ENCODE measurements around the gene HJURP. TPM values are rescaled to one million over a fixed set of nuclear protein-coding genes. Genes with fewer than 3 reads are reported as not detected.

Gene HJURP
- total and polyA plus RNA-seq, 9 of the 15 experiments (the other 6 are each of a cell fraction or from before 2014, with no cell fraction given): 13.8 to 102 (median 28.3) TPM

- TF ChIP-seq TAL1 (IDR thresholded peaks at IDR 0.05) (no peak), TOE1 (IDR thresholded peaks at IDR 0.05; ENCODE audit: borderline replicate concordance) (no peak; the same call in 1 of the 2 replicates), TOE1 (CRISPR knock-in tag; IDR thresholded peaks at IDR 0.05; ENCODE audit: borderline replicate concordance, low read depth) (no peak), ZNF175 (CRISPR knock-in tag; IDR thresholded peaks at IDR 0.05; ENCODE audit: low read depth) (no peak), CREB3 (tag; conservative IDR thresholded peaks at IDR 0.05; ENCODE audit: low read depth) (peak; percentile 56; the same call in 1 of the 2 replicates), POLR2H (tag; IDR thresholded peaks at IDR 0.05; ENCODE audit: low read depth) (peak; percentile 61; the same call in 1 of the 2 replicates), ID3 (CRISPR knock-in tag; IDR thresholded peaks at IDR 0.05) (no peak), ID3 (tag; IDR thresholded peaks at IDR 0.05) (no peak), SMAD4 (CRISPR knock-in tag; conservative IDR thresholded peaks at IDR 0.05) (no peak), POLR3A (IDR thresholded peaks at IDR 0.05; ENCODE audit: borderline replicate concordance, extremely low read depth, insufficient read depth, insufficient read length) (no peak), NRF1 (conservative IDR thresholded peaks at IDR 0.05 in 1 of 2, IDR thresholded peaks at IDR 0.05 in 1 of 2) (peak; percentile 89 to 90), USF2 (CRISPR knock-in tag; IDR thresholded peaks at IDR 0.05) (0 out of 2 replicates have a peak, but pooled peaks have one; percentile 14), TAF9B (IDR thresholded peaks at IDR 0.05; ENCODE audit: partially characterized antibody) (no peak), RBBP5 (IDR thresholded peaks at IDR 0.05; ENCODE audit: borderline replicate concordance, insufficient read depth, low read length, poor library complexity, severe bottlenecking) (peak; percentile 54), ETV6 (IDR thresholded peaks at IDR 0.05; ENCODE audit: borderline replicate concordance in 1 of 2, low read depth in 2 of 2, low read length in 1 of 2) (no peak), ETV6 (CRISPR knock-in tag; IDR thresholded peaks at IDR 0.05; ENCODE audit: borderline replicate concordance) (no peak), YY1 (IDR thresholded peaks at IDR 0.05; ENCODE audit: borderline replicate concordance in 1 of 3, control insufficient read depth in 1 of 3, extremely low read depth in 1 of 3, insufficient read depth in 3 of 3, insufficient read length in 1 of 3, insufficient replicate concordance in 2 of 3, low read depth in 1 of 3, low read length in 2 of 3) (peak in 1 of 3 experiments; percentile 36), CHD4 (IDR thresholded peaks at IDR 0.05; ENCODE audit: insufficient read depth, insufficient replicate concordance, low read depth, low read length, poor library complexity, severe bottlenecking) (no peak), ZNF408 (CRISPR knock-in tag; IDR thresholded peaks at IDR 0.05; ENCODE audit: low read depth) (no peak), C11orf30 (IDR thresholded peaks at IDR 0.05; ENCODE audit: low read depth) (peak; percentile 52; the same call in 1 of the 2 replicates), ARID1B (IDR thresholded peaks at IDR 0.05) (no peak), SMARCB1 (IDR thresholded peaks at IDR 0.05; ENCODE audit: insufficient read length, low read depth) (no peak), MCM7 (IDR thresholded peaks at IDR 0.05) (no peak), RAD51 (IDR thresholded peaks at IDR 0.05; ENCODE audit: borderline replicate concordance, low read depth) (peak; percentile 22; the same call in 1 of the 2 replicates)
Measured at GRCh38 chr2:233867993-233868532, 13.7 kb upstream of the HJURP start, which contains the start of gene MSL3B (continued).

Data from K562 (cell line).